ENCODE results near the gene TREX2. TPM values are rescaled to one million over a fixed set of nuclear protein-coding genes. Genes with fewer than 3 reads are reported as not detected.
A peak's percentile ranks its signal among the peaks of the same experiment; 100 is the strongest.

TREX2 gene
- total RNA-seq: 0.23 TPM

- no peak for ATAC-seq
- no peak for DNase-seq (ENCODE audit: low spot score)
Measured at GRCh38 chrX:153445856-153446635, at the start of gene TREX2. TSS of gene TREX2 (minus strand) at chrX:153446056. CDS start at chrX:153445430, 626 bp downstream.

GRCh38 chrX:153495362-153495751 is 49.5 kb upstream of the TREX2 start:
- DNase-seq (ENCODE audit: low spot score) (no peak), ATAC-seq (no peak)

GRCh38 chrX:153494541-153495361 is 48.9 kb upstream of the TREX2 start, which contains the start of gene BGN:
TSS of gene BGN (plus strand) at chrX:153494980. CDS start at chrX:153504632, 9,652 bp downstream.
- peak; percentile 41 for ATAC-seq
- DNase-seq (ENCODE audit: low spot score): no peak

GRCh38 chrX:153494061-153494460 is 48.2 kb upstream of the TREX2 start:
- DNase-seq (ENCODE audit: low spot score): no peak
- no peak for ATAC-seq

- ATAC-seq (no peak), DNase-seq (ENCODE audit: low spot score) (no peak)
Measured at GRCh38 chrX:153493085-153493484, 47.2 kb upstream of the TREX2 start.

- ATAC-seq (no peak), DNase-seq (ENCODE audit: low spot score) (no peak)
Measured at GRCh38 chrX:153492543-153492942, 46.7 kb upstream of the TREX2 start.

- DNase-seq (ENCODE audit: low spot score) (no peak), ATAC-seq (no peak)
Measured at GRCh38 chrX:153491918-153492317, 46.1 kb upstream of the TREX2 start.

GRCh38 chrX:153491351-153491914 is 45.6 kb upstream of the TREX2 start:
- ATAC-seq: no peak

GRCh38 chrX:153490217-153490930 is 44.5 kb upstream of the TREX2 start:
- ATAC-seq (no peak), DNase-seq (ENCODE audit: low spot score) (no peak)

More at GRCh38 chrX:153491351-153491914, 45.6 kb upstream of the TREX2 start:
- DNase-seq (ENCODE audit: low spot score): no peak

- DNase-seq (ENCODE audit: low spot score): peak; percentile 46
Measured at GRCh38 chrX:153488231-153488914, 42.5 kb upstream of the TREX2 start.

GRCh38 chrX:153487590-153488071 is 41.8 kb upstream of the TREX2 start:
- DNase-seq (ENCODE audit: low spot score) (peak; percentile 47), ATAC-seq (peak; percentile 59)

More at GRCh38 chrX:153488231-153488914, 42.5 kb upstream of the TREX2 start:
- ATAC-seq: peak; percentile 60

GRCh38 chrX:153486171-153486570 is 40.3 kb upstream of the TREX2 start:
- ATAC-seq (no peak), DNase-seq (ENCODE audit: low spot score) (no peak)

- ATAC-seq: no peak
- no peak for DNase-seq (ENCODE audit: low spot score)
Measured at GRCh38 chrX:153485396-153486080, 39.7 kb upstream of the TREX2 start.

GRCh38 chrX:153482376-153483015 is 36.6 kb upstream of the TREX2 start:
- ATAC-seq: no peak

GRCh38 chrX:153481043-153481442 is 35.2 kb upstream of the TREX2 start:
- DNase-seq (ENCODE audit: low spot score): no peak
- ATAC-seq: no peak

More at GRCh38 chrX:153482376-153483015, 36.6 kb upstream of the TREX2 start:
- DNase-seq (ENCODE audit: low spot score): no peak

GRCh38 chrX:153478746-153479145 is 32.9 kb upstream of the TREX2 start:
- ATAC-seq (no peak), DNase-seq (ENCODE audit: low spot score) (no peak)

GRCh38 chrX:153477901-153478300 is 32.0 kb upstream of the TREX2 start:
- no peak for DNase-seq (ENCODE audit: low spot score)
- ATAC-seq: no peak

GRCh38 chrX:153477364-153477857 is 31.6 kb upstream of the TREX2 start:
- DNase-seq (ENCODE audit: low spot score) (no peak), ATAC-seq (no peak)

Data from left lobe of liver (tissue), 2 donors.